Transverse colon (tissue), 3 donors: ENCODE results near the gene PTCSC3.

Source experiments
- CTCF ChIP-seq, 5 experiments: fragments of 200-600 bp in 3 of 5; fragments of 450-650 bp in 2 of 5; sonication (generic) in 3 of 5; IDR thresholded peaks; 1 replicate in 2 of 5; 2 replicates in 3 of 5; pipeline ENCODE4 v1.5.1; 2016 to 2017; ENCODE audit warnings: antibody characterized with exemption in 5 of 5, inconsistent platforms in 3 of 5, mild to moderate bottlenecking in 2 of 5, moderate library complexity in 1 of 5
- EP300 ChIP-seq: sonication (generic); formaldehyde crosslinking; IDR thresholded peaks from one replicate; pipeline ENCODE4 v1.6.1; 2017; ENCODE audit warnings: antibody characterized with exemption, low read depth

GRCh38 chr14:36167431-36167830, 9.1 kb downstream of the PTCSC3 start:
- no peak for TF ChIP-seq CTCF (IDR thresholded peaks at IDR 0.05)
- no peak for TF ChIP-seq EP300
